Activated B cell treated with CpG ODN at 0.5 μM for 24 hours (primary cell): ENCODE data around the gene ILDR2. TPM values are rescaled to one million over a fixed set of nuclear protein-coding genes. Genes with fewer than 3 reads are reported as not detected.

ENCODE experiments used
- ATAC-seq: fragments of 200-7000 bp; cut with Tn5 transposase; one replicate; pipeline ENCODE4 v1.10.0; 2021; ENCODE audit warnings: low read depth, mild to moderate bottlenecking, moderate library complexity
- CTCF ChIA-PET: fragments of 350-600 bp; sonication (Branson Sonifier 250); formaldehyde crosslinking; loops from one replicate; lab custom pipeline; 2021; ENCODE audit warnings: antibody characterized with exemption; lab: Charles Lee
- POLR2A ChIA-PET: fragments of 350-600 bp; sonication (Branson Sonifier 250); formaldehyde crosslinking; loops from one replicate; lab custom pipeline; 2021; ENCODE audit warnings: antibody characterized with exemption; lab: Charles Lee
- DNase-seq: peaks from one replicate; pipeline ENCODE4 v3.0.0; 2022
- H3K27ac Mint-ChIP-seq: one replicate; pipeline ENCODE4 v1.8.0; 2020; ENCODE audit warnings: mixed read lengths
- H3K27me3 Mint-ChIP-seq: one replicate; pipeline ENCODE4 v1.8.0; 2021; ENCODE audit warnings: mixed read lengths
- H3K36me3 Mint-ChIP-seq: one replicate; pipeline ENCODE4 v1.8.0; 2021; ENCODE audit warnings: low read depth, mixed read lengths
- H3K4me1 Mint-ChIP-seq: one replicate; pipeline ENCODE4 v1.8.0; 2021; ENCODE audit warnings: mixed read lengths
- H3K4me3 Mint-ChIP-seq: one replicate; pipeline ENCODE4 v1.8.0; 2020; ENCODE audit warnings: mild to moderate bottlenecking, mixed read lengths
- H3K9me3 Mint-ChIP-seq: one replicate; pipeline ENCODE4 v1.8.0; 2020; ENCODE audit warnings: mixed read lengths
- intact Hi-C: fragments of 100-400 bp; cut with micrococcal nuclease; formaldehyde crosslinking; loops from one replicate; pipeline ENCODE4 v1.15.1; 2024
- total RNA-seq: library from RNA; stranded (reverse); gene quantifications from 2 replicates; pipeline ENCODE4 v1.2.3, GENCODE V29; 2022
- TF ChIP-seq, protein P1 (sequence below): fragments of 200-600 bp; IDR thresholded peaks from one replicate; pipeline ENCODE4 v1.8.0; 2022; ENCODE audit warnings: antibody characterized with exemption, mild to moderate bottlenecking

ILDR2 gene
- total RNA-seq, 1 donor from 2014 or later = 1.00 TPM

DNA sequence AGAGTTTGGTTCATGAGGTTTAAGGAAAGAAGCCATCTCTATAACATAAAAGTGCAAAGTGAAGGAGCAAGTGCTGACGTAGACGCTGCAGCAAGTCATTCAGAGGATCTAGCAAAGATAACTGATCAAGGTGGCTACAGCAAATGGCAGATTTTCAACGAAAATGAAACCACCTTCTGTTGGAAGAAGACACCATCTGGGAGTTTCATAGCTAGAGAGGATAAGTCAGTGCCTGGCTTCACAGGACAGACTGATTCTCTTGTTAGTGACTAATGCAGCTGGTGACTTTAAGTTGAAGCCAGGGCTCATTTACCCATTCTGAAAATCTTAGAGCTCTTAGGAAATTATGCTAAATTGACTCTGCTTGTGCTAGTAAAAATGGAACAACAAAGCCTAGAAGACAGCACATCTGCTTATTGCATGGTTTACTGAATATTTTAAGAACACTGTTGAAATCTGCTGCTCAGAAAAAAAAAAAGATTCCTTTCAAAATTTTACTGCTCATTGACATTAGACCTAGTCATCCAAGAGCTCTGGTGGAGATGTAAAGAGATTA lies 24.2 kb upstream of the ILDR2 start:
- Mint-ChIP-seq H3K36me3 (no peaks in the 10 kb centered on the region), H3K27me3 (peaks cover 17% of the 10 kb centered on the region), H3K4me3 (no peak overlapping the region), H3K4me1 (no peaks in the 10 kb centered on the region), H3K9me3 (peaks cover 7% of the 10 kb centered on the region), H3K27ac (no peak overlapping the region)
- DNase-seq (no peak), ATAC-seq (no peak)
- ChIA-PET POLR2A (no interaction called here), CTCF (no interaction called here)
- intact Hi-C loops = loop anchor here (5.0 kb wide), 1 partner anchor 38 kb away; no protein-coding TSS in a partner anchor
- TF ChIP-seq, protein P1, sequence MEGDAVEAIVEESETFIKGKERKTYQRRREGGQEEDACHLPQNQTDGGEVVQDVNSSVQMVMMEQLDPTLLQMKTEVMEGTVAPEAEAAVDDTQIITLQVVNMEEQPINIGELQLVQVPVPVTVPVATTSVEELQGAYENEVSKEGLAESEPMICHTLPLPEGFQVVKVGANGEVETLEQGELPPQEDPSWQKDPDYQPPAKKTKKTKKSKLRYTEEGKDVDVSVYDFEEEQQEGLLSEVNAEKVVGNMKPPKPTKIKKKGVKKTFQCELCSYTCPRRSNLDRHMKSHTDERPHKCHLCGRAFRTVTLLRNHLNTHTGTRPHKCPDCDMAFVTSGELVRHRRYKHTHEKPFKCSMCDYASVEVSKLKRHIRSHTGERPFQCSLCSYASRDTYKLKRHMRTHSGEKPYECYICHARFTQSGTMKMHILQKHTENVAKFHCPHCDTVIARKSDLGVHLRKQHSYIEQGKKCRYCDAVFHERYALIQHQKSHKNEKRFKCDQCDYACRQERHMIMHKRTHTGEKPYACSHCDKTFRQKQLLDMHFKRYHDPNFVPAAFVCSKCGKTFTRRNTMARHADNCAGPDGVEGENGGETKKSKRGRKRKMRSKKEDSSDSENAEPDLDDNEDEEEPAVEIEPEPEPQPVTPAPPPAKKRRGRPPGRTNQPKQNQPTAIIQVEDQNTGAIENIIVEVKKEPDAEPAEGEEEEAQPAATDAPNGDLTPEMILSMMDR = no peak

DNA sequence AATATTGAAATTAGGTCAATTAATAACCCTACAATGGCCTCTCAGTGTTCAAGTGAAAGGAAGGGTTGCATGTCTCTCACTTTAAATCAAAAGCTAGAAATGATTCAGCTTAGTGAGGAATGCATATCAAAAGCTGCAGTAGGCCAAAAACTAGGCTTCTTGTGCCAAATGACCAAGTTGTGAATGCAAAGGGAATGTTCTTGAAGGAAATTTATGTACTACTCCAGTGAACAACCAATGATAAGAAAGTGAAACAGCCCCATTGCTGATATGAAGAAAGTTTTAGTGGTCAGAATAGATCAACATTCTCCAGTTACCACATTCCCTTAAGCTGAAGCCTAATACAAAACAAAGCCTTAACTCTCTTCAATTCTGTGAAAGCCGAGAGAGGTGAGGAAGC lies 23.7 kb upstream of the ILDR2 start:
- no peak for ATAC-seq
- POLR2A ChIA-PET = no interaction called here
- Mint-ChIP-seq H3K27me3 (peaks cover 17% of the 10 kb centered on the region), H3K4me1 (no peaks in the 10 kb centered on the region), H3K36me3 (no peaks in the 10 kb centered on the region), H3K4me3 (no peak overlapping the region), H3K27ac (no peak overlapping the region), H3K9me3 (peaks cover 7% of the 10 kb centered on the region)
- no peak for DNase-seq
- intact Hi-C loops = no loop called here
- TF ChIP-seq, protein P1 = no peak
- CTCF ChIA-PET = no interaction called here

DNA sequence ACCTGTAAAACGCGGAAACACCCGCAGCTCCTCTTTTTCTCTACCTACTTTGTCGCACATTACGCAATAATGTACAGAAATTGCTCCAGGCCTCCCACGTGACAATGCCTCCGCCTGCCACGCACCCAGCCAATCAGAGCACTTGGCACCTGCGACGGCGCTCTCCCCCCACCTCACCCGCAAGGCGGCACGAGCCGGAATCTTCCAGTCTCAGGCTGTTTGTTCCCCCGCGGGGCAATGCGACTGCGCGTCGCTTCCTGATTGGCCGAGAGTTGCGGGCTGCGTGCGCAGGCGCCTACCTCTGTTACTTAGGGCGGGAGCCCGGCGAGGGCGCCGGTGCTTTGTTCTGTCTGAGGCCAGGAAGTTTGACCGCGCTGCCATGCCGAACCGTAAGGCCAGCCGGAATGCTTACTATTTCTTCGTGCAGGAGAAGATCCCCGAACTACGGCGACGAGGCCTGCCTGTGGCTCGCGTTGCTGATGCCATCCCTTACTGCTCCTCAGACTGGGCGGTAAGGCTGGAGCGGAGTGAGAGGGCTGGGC lies 13.7 kb upstream of the ILDR2 start, which contains the start of gene MAEL:
MAEL (plus strand) TSS at position 307 of the 542 bp plus-strand sequence; CDS start at position 380, 73 bp downstream.
- no peak for DNase-seq

GRCh38 chr1:166981589-166981988 lies 6.2 kb upstream of the ILDR2 start:
- Mint-ChIP-seq H3K36me3 (no peaks in the 10 kb centered on the region), H3K27ac (no peak overlapping the region), H3K9me3 (peaks cover 4% of the 10 kb centered on the region), H3K4me3 (no peak overlapping the region), H3K4me1 (peaks cover 3% of the 10 kb centered on the region), H3K27me3 (peaks cover 20% of the 10 kb centered on the region)
- ChIA-PET POLR2A (no interaction called here), CTCF (no interaction called here)
- no peak for DNase-seq
- ATAC-seq = no peak
- TF ChIP-seq, protein P1 = no peak
- intact Hi-C loops = no loop called here

More for the DNA sequence above, 13.7 kb upstream of the ILDR2 start, which contains the start of gene MAEL:
- intact Hi-C loops = no loop called here
- no peak within 1 kb of the TSS for H3K4me3 Mint-ChIP-seq
- no peaks in the 10 kb centered on the region for H3K4me1 Mint-ChIP-seq
- H3K9me3 Mint-ChIP-seq = peaks cover 4% of the 10 kb centered on the region
- peaks cover 24% of the 10 kb centered on the region for H3K27me3 Mint-ChIP-seq
- no peak for ATAC-seq
- TF ChIP-seq, protein P1 = no peak
- no peaks in the 10 kb centered on the region for H3K36me3 Mint-ChIP-seq
- ChIA-PET CTCF (no interaction called here), POLR2A (no interaction called here)
- no peak within 1 kb of the TSS for H3K27ac Mint-ChIP-seq

DNA sequence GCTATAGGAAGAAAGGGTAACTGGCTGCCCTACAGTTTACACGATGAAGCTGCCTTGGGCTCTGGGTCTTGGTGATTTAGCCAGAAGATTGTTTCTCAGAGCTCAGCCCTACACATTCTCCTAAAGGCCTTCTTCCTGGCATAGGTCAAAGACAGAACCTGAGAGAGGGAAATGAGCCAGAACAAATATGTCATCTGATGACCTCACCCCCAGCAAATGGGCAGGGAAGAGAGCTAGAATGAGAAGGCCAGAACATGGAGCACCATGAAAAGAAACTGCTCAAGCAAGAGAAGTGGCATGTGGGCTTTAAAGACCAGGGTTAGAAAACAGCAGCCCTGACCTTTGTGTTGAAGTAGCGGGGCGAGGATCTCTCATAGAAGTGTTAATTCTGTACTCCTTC lies 5.5 kb upstream of the ILDR2 start:
- H3K4me1 Mint-ChIP-seq = peaks cover 8% of the 10 kb centered on the region
- CTCF ChIA-PET = no interaction called here
- no peak for ATAC-seq

More for the DNA sequence above, 5.5 kb upstream of the ILDR2 start:
- intact Hi-C loops = no loop called here
- Mint-ChIP-seq H3K27ac (no peak overlapping the region), H3K36me3 (no peaks in the 10 kb centered on the region), H3K27me3 (peaks cover 19% of the 10 kb centered on the region), H3K4me3 (no peak overlapping the region), H3K9me3 (peaks cover 2% of the 10 kb centered on the region)
- no peak for DNase-seq
- TF ChIP-seq, protein P1 = no peak
- POLR2A ChIA-PET = no interaction called here
